ENCODE results near the gene ABCC4.
"Not testable (repeated sequence)": the region's sequence is repeated elsewhere in the genome, so short reads cannot be mapped to it uniquely, and the experiment has no call there.

DNA sequence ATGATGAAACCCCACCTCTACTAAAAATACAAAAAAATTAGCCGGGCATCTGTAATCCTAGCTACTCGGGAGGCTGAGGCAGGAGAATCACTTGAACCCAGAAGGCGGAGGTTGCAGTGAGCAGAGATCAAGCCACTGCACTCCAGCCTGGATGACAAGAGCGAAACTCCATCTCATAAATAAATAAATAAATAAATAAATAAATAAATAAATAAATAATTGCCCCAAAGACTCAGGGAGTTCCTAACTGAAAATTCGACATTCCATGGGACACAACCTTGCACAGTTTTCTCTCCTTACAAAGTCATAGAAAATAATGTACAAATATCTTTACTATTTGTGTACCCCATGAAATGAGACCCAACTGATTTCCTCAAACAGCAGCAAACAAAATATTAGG, 134.2 kb downstream of the ABCC4 start:
- not testable (repeated sequence) for TF ChIP-seq EZH2 (IDR thresholded peaks at IDR 0.05; ENCODE audit: borderline replicate concordance, insufficient read depth, low read length, poor library complexity, severe bottlenecking); RAD21 (conservative IDR thresholded peaks at IDR 0.05); EP300 (conservative IDR thresholded peaks at IDR 0.05; ENCODE audit: poor library complexity, severe bottlenecking); SMC3 (conservative IDR thresholded peaks at IDR 0.05; ENCODE audit: poor library complexity); POLR2AphosphoS5 (IDR thresholded peaks at IDR 0.05); TAF1 (IDR thresholded peaks at IDR 0.05; ENCODE audit: low read depth)
- TF ChIP-seq, protein P1, sequence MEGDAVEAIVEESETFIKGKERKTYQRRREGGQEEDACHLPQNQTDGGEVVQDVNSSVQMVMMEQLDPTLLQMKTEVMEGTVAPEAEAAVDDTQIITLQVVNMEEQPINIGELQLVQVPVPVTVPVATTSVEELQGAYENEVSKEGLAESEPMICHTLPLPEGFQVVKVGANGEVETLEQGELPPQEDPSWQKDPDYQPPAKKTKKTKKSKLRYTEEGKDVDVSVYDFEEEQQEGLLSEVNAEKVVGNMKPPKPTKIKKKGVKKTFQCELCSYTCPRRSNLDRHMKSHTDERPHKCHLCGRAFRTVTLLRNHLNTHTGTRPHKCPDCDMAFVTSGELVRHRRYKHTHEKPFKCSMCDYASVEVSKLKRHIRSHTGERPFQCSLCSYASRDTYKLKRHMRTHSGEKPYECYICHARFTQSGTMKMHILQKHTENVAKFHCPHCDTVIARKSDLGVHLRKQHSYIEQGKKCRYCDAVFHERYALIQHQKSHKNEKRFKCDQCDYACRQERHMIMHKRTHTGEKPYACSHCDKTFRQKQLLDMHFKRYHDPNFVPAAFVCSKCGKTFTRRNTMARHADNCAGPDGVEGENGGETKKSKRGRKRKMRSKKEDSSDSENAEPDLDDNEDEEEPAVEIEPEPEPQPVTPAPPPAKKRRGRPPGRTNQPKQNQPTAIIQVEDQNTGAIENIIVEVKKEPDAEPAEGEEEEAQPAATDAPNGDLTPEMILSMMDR (IDR thresholded peaks at IDR 0.05; ENCODE audit: poor library complexity, severe bottlenecking) = not testable (repeated sequence)

Measured in neural cell (in vitro differentiated cells).